SK-N-SH treated with all-trans-retinoic acid at 6 μM for 48 hours (cell line): Measurements from ENCODE around the gene PKNOX2.

Experiments
- CSDC2 ChIP-seq: fragments of 250-450 bp; sonication (Bioruptor Pico); IDR thresholded peaks from 2 replicates; pipeline ENCODE4 v1.5.0; 2020; ENCODE audit warnings: mild to moderate bottlenecking, moderate library complexity
- GLIS3 ChIP-seq: fragments of 250-450 bp; sonication (Bioruptor Pico); IDR thresholded peaks from 2 replicates; pipeline ENCODE4 v1.5.0; 2020; ENCODE audit warnings: mild to moderate bottlenecking, moderate library complexity
- ISL1 ChIP-seq: fragments of 250-450 bp; sonication (Bioruptor Pico); IDR thresholded peaks from 2 replicates; pipeline ENCODE4 v2.1.2; 2022; ENCODE audit warnings: mild to moderate bottlenecking, moderate library complexity
- OSR1 ChIP-seq: fragments of 250-450 bp; sonication (Bioruptor Pico); IDR thresholded peaks from 2 replicates; pipeline ENCODE4 v1.8.0; 2022; ENCODE audit warnings: moderate library complexity, mild to moderate bottlenecking, inconsistent platforms
- PATZ1 ChIP-seq: fragments of 250-450 bp; sonication (Bioruptor Pico); IDR thresholded peaks from 2 replicates; pipeline ENCODE4 v1.8.0; 2020; ENCODE audit warnings: mild to moderate bottlenecking, moderate library complexity, borderline replicate concordance
- RARB ChIP-seq: fragments of 250-450 bp; sonication (Bioruptor Pico); IDR thresholded peaks from 2 replicates; pipeline ENCODE4 v1.8.0; 2021; ENCODE audit warnings: mild to moderate bottlenecking, moderate library complexity
- ZFP30 ChIP-seq: fragments of 450-650 bp; formaldehyde crosslinking; IDR thresholded peaks from 2 replicates; pipeline ENCODE4 v1.5.0; 2022; ENCODE audit warnings: mild to moderate bottlenecking, moderate library complexity

- no peak for TF ChIP-seq GLIS3 (CRISPR knock-in tag)
- TF ChIP-seq RARB (CRISPR knock-in tag), result no peak
- no peak for TF ChIP-seq PATZ1
- no peak for TF ChIP-seq OSR1 (CRISPR knock-in tag)
- no peak for TF ChIP-seq ZFP30
- no peak for TF ChIP-seq CSDC2
- no peak for TF ChIP-seq ISL1
Observed at GRCh38 chr11:125364121-125364826, 199.7 kb downstream of the PKNOX2 start.
